DND-41 (cell line): ENCODE results near the gene USP35.

Experiments used
- ATAC-seq: fragments of 200-7000 bp; cut with Tn5 transposase; 3 replicates; pipeline ENCODE4 v1.9.1; 2021; ENCODE audit warnings: low read depth; ENCODE audit not compliant: insufficient read depth
- DNase-seq: peaks from one replicate; pipeline ENCODE4 v3.0.0-alpha.2; 2020
- H2AFZ ChIP-seq: 2 replicates; pipeline ENCODE4 v1.6.0; 2012; ENCODE audit warnings: low read depth, low read length
- H3K27ac ChIP-seq: 2 replicates; pipeline ENCODE4 v1.5.1; 2012; ENCODE audit warnings: low read length, inconsistent platforms
- H3K27me3 ChIP-seq: fragments of 200-600 bp; sonication (generic); 2 replicates; pipeline ENCODE4 v1.6.0; 2012; ENCODE audit warnings: low read length, mild to moderate bottlenecking, inconsistent platforms; ENCODE audit not compliant: insufficient read depth, poor library complexity
- H3K36me3 ChIP-seq: 2 replicates; pipeline ENCODE4 v1.5.1; 2012; ENCODE audit warnings: low read length, inconsistent platforms; ENCODE audit not compliant: insufficient read depth
- H3K4me1 ChIP-seq: 2 replicates; pipeline ENCODE4 v1.5.1; 2012; ENCODE audit warnings: mild to moderate bottlenecking, low read length; ENCODE audit not compliant: insufficient read depth
- H3K4me2 ChIP-seq: 2 replicates; pipeline ENCODE4 v1.6.0; 2012; ENCODE audit warnings: mild to moderate bottlenecking, moderate library complexity, low read length, inconsistent platforms; ENCODE audit not compliant: insufficient read depth
- H3K4me3 ChIP-seq, 2 experiments: fragments of 200-600 bp in 1 of 2; shearing (Covaris generic) in 1 of 2; 2 replicates each; pipeline ENCODE4 v1.5.1; 2012 to 2016; ENCODE audit warnings: inconsistent platforms in 2 of 2, low read length in 2 of 2, mild to moderate bottlenecking in 2 of 2, low read depth in 1 of 2, moderate library complexity in 1 of 2
- H3K79me2 ChIP-seq: 2 replicates; pipeline ENCODE4 v1.6.0; 2012; ENCODE audit warnings: low read length, inconsistent platforms; ENCODE audit not compliant: insufficient read depth
- H3K9ac ChIP-seq: 2 replicates; pipeline ENCODE4 v1.6.0; 2012; ENCODE audit warnings: low read depth, mild to moderate bottlenecking, inconsistent platforms, low read length, moderate library complexity
- H3K9me3 ChIP-seq: 2 replicates; pipeline ENCODE4 v1.5.1; 2012; ENCODE audit warnings: low read length, moderate library complexity, mild to moderate bottlenecking, inconsistent platforms; ENCODE audit not compliant: insufficient read depth, severe bottlenecking
- H4K20me1 ChIP-seq: 2 replicates; pipeline ENCODE4 v1.6.0; 2012; ENCODE audit warnings: low read length; ENCODE audit not compliant: insufficient read depth
- CTCF ChIP-seq: IDR thresholded peaks from 2 replicates; pipeline ENCODE4 v1.5.1; 2012; ENCODE audit warnings: borderline replicate concordance, low read length, moderate library complexity, mild to moderate bottlenecking; ENCODE audit not compliant: poor library complexity, severe bottlenecking; ENCODE audit errors: extremely low read depth
- EZH2 ChIP-seq: IDR thresholded peaks from 3 replicates; pipeline ENCODE4 v1.6.1; 2012; ENCODE audit warnings: borderline replicate concordance, low read depth, mild to moderate bottlenecking, moderate library complexity, low read length, inconsistent platforms; ENCODE audit not compliant: severe bottlenecking

The USP35 gene

GRCh38 chr11:78223320-78223954, 34.7 kb downstream of the USP35 start:
- Histone ChIP-seq H3K4me3 (no peak overlapping the region), H2AFZ (no peak overlapping the region), H3K27ac (no peak overlapping the region), H3K79me2 (peaks cover 37% of the 10 kb centered on the region), H3K9ac (no peak overlapping the region), H3K9me3 (no peaks in the 10 kb centered on the region), H4K20me1 (no peaks in the 10 kb centered on the region), H3K36me3 (peaks cover 95% of the 10 kb centered on the region), H3K4me1 (peaks cover 1% of the 10 kb centered on the region; the same call in 1 of the 2 replicates), H3K4me2 (no peak overlapping the region), H3K27me3 (no peaks in the 10 kb centered on the region)
- no peak for ATAC-seq
- TF ChIP-seq CTCF: no peak
- TF ChIP-seq EZH2: no peak
- no peak for DNase-seq

GRCh38 chr11:78224506-78224905, 35.8 kb downstream of the USP35 start:
- Histone ChIP-seq H4K20me1 (no peaks in the 10 kb centered on the region), H3K9me3 (no peaks in the 10 kb centered on the region), H3K36me3 (peaks cover 94% of the 10 kb centered on the region), H3K27ac (peak overlapping the region; percentile 2; the same call in 1 of the 2 replicates), H3K4me1 (peaks cover 12% of the 10 kb centered on the region), H2AFZ (no peak overlapping the region), H3K27me3 (no peaks in the 10 kb centered on the region), H3K4me3 (no peak overlapping the region), H3K9ac (no peak overlapping the region), H3K79me2 (peaks cover 47% of the 10 kb centered on the region), H3K4me2 (no peak overlapping the region)
- ATAC-seq (no peak), DNase-seq (no peak)
- TF ChIP-seq EZH2 (no peak), CTCF (no peak)

GRCh38 chr11:78224906-78225420, 36.2 kb downstream of the USP35 start:
- peaks cover 94% of the 10 kb centered on the region for H3K36me3 ChIP-seq
- TF ChIP-seq EZH2 (no peak), CTCF (no peak)
- H3K79me2 ChIP-seq: peaks cover 52% of the 10 kb centered on the region
- peaks cover 17% of the 10 kb centered on the region for H3K4me1 ChIP-seq
- H3K9me3 ChIP-seq: no peaks in the 10 kb centered on the region
- no peak overlapping the region for H3K9ac ChIP-seq
- H3K4me2 ChIP-seq: no peak overlapping the region
- H3K4me3 ChIP-seq: no peak overlapping the region
- no peaks in the 10 kb centered on the region for H4K20me1 ChIP-seq
- DNase-seq (peak; percentile 3), ATAC-seq (no peak)
- H3K27me3 ChIP-seq: no peaks in the 10 kb centered on the region
- H2AFZ ChIP-seq: no peak overlapping the region
- peak overlapping the region; percentile 6 for H3K27ac ChIP-seq
